IMR-90 (cell line): ENCODE data around the gene FRAS1. TPM values are rescaled to one million over a fixed set of nuclear protein-coding genes. Genes with fewer than 3 reads are reported as not detected.

Source experiments
- ATAC-seq: fragments of 200-7000 bp; cut with Tn5 transposase; 2 replicates; pipeline ENCODE4 v1.9.1; 2020; ENCODE audit warnings: low read depth, mild to moderate bottlenecking, moderate library complexity
- BruUV-seq: library from RNA; stranded (reverse); fragments of 400-500 nt; replicated peaks from 2 replicates; lab custom pipeline; 2021; lab: Mats Ljungman, UMichigan
- CTCF ChIA-PET: fragments of 300-600 bp; formaldehyde crosslinking; extraction: SDS; loops from one replicate; lab custom pipeline; 2021; ENCODE audit warnings: antibody characterized with exemption; lab: Yijun Ruan, JAX
- POLR2A ChIA-PET: fragments of 300-600 bp; sonication (Branson Sonifier 250); formaldehyde crosslinking; loops from one replicate; lab custom pipeline; 2022; ENCODE audit warnings: antibody characterized with exemption; ENCODE audit not compliant: unreplicated experiment; lab: Charles Lee
- DNase-seq: peaks from one replicate; pipeline ENCODE4 v3.0.0; 2013
- H2AFZ ChIP-seq: replicated peaks from 2 replicates; pipeline ENCODE3; 2013; ENCODE audit warnings: low read length, mild to moderate bottlenecking; ENCODE audit not compliant: poor library complexity
- H2AK5ac ChIP-seq: 2 replicates; pipeline ENCODE4 v1.6.1; 2013; ENCODE audit warnings: low read depth, low read length, inconsistent platforms
- H2AK9ac ChIP-seq: replicated peaks from 2 replicates; pipeline ENCODE3; 2013; ENCODE audit warnings: mild to moderate bottlenecking, low read depth, low read length, moderate library complexity; ENCODE audit not compliant: poor library complexity
- H2BK120ac ChIP-seq: 2 replicates; pipeline ENCODE4 v1.6.1; 2013; ENCODE audit warnings: low read depth, low read length, inconsistent platforms
- H2BK15ac ChIP-seq: 3 replicates; pipeline ENCODE4 v1.6.1; 2013; ENCODE audit warnings: low read depth, low read length, inconsistent platforms
- H2BK20ac ChIP-seq: 2 replicates; pipeline ENCODE4 v1.6.1; 2013; ENCODE audit warnings: low read depth, mild to moderate bottlenecking, inconsistent platforms, low read length, moderate library complexity
- H2BK5ac ChIP-seq: 2 replicates; pipeline ENCODE4 v1.6.1; 2013; ENCODE audit warnings: mild to moderate bottlenecking, low read depth, low read length, inconsistent platforms; ENCODE audit not compliant: poor library complexity, severe bottlenecking
- H3K14ac ChIP-seq: replicated peaks from 2 replicates; pipeline ENCODE4 v1.6.1; 2013; ENCODE audit warnings: low read depth, low read length, inconsistent platforms
- H3K18ac ChIP-seq: 2 replicates; pipeline ENCODE4 v1.6.1; 2013; ENCODE audit warnings: low read depth, low read length, control low read depth
- H3K23ac ChIP-seq: 2 replicates; pipeline ENCODE4 v1.6.1; 2013; ENCODE audit warnings: low read depth, low read length, inconsistent platforms
- H3K27ac ChIP-seq: 2 replicates; pipeline ENCODE4 v1.5.1; 2013; ENCODE audit warnings: mild to moderate bottlenecking, control low read depth, low read length; ENCODE audit not compliant: insufficient read depth
- H3K27me3 ChIP-seq: 2 replicates; pipeline ENCODE4 v1.6.1; 2013; ENCODE audit warnings: low read length; ENCODE audit not compliant: control insufficient read depth, insufficient read depth
- H3K36me3 ChIP-seq: 2 replicates; pipeline ENCODE4 v1.6.1; 2013; ENCODE audit warnings: low read length, mixed read lengths; ENCODE audit not compliant: control insufficient read depth, insufficient read depth
- H3K4ac ChIP-seq: 2 replicates; pipeline ENCODE4 v1.6.1; 2013; ENCODE audit warnings: low read depth, low read length, inconsistent platforms
- H3K4me1 ChIP-seq: 2 replicates; pipeline ENCODE4 v1.6.1; 2013; ENCODE audit warnings: low read length, mixed read lengths; ENCODE audit not compliant: control insufficient read depth, insufficient read depth
- H3K4me2 ChIP-seq: 2 replicates; pipeline ENCODE4 v1.6.1; 2013; ENCODE audit warnings: low read depth, mild to moderate bottlenecking, control low read depth, low read length, moderate library complexity
- H3K4me3 ChIP-seq: 2 replicates; pipeline ENCODE4 v1.5.1; 2013; ENCODE audit warnings: low read depth, mild to moderate bottlenecking, control low read depth, low read length, moderate library complexity; ENCODE audit not compliant: insufficient read depth
- H3K56ac ChIP-seq: 2 replicates; pipeline ENCODE4 v1.6.1; 2013; ENCODE audit warnings: low read length, inconsistent platforms; ENCODE audit not compliant: insufficient read depth; ENCODE audit errors: extremely low read depth
- H3K79me1 ChIP-seq, 2 experiments: 2 replicates each; pipeline ENCODE4 v1.6.1; 2013; ENCODE audit warnings: low read length in 2 of 2, inconsistent platforms in 1 of 2, low read depth in 1 of 2
- H3K9ac ChIP-seq: 2 replicates; pipeline ENCODE4 v1.6.1; 2013; ENCODE audit warnings: low read depth, low read length, control low read depth
- H3K9me1 ChIP-seq: 2 replicates; pipeline ENCODE4 v1.6.1; 2013; ENCODE audit warnings: low read length, inconsistent platforms; ENCODE audit not compliant: insufficient read depth
- H3K9me3 ChIP-seq: 2 replicates; pipeline ENCODE4 v1.6.1; 2013; ENCODE audit warnings: low read length; ENCODE audit not compliant: control insufficient read depth, insufficient read depth
- H4K20me1 ChIP-seq: 2 replicates; pipeline ENCODE4 v1.6.1; 2013; ENCODE audit warnings: low read length, inconsistent platforms; ENCODE audit not compliant: insufficient read depth
- H4K5ac ChIP-seq: 2 replicates; pipeline ENCODE4 v1.6.1; 2013; ENCODE audit warnings: mild to moderate bottlenecking, low read depth, low read length, control low read depth
- H4K8ac ChIP-seq, 2 experiments: 2 replicates each; pipeline ENCODE4 v1.6.1; 2013; ENCODE audit warnings: low read depth in 2 of 2, low read length in 2 of 2, control low read depth in 1 of 2, inconsistent platforms in 1 of 2
- H4K91ac ChIP-seq: 2 replicates; pipeline ENCODE4 v1.6.1; 2013; ENCODE audit warnings: low read depth, low read length, inconsistent platforms; ENCODE audit not compliant: insufficient read depth
- CHD1 ChIP-seq: IDR thresholded peaks from 2 replicates; pipeline ENCODE4 v1.6.1; 2012; ENCODE audit warnings: low read depth, low read length, improper control_type of control experiment
- CTCF ChIP-seq: conservative IDR thresholded peaks from 2 replicates; pipeline ENCODE4 v1.5.1; 2012; ENCODE audit warnings: mild to moderate bottlenecking, low read depth, low read length, improper control_type of control experiment
- FOS ChIP-seq: fragments of 150-350 bp; IDR thresholded peaks from 2 replicates; pipeline ENCODE4 v1.6.1; 2016; ENCODE audit warnings: low read depth, low read length
- MAFK ChIP-seq: IDR thresholded peaks from 2 replicates; pipeline ENCODE4 v1.6.1; 2012; ENCODE audit warnings: low read depth, low read length, improper control_type of control experiment
- MAZ ChIP-seq: IDR thresholded peaks from 2 replicates; pipeline ENCODE4 v1.6.1; 2012; ENCODE audit warnings: low read depth, mild to moderate bottlenecking, low read length, improper control_type of control experiment, moderate library complexity, borderline replicate concordance
- NFE2L2 ChIP-seq: fragments of 150-350 bp; IDR thresholded peaks from 2 replicates; pipeline ENCODE4 v1.6.1; 2016; ENCODE audit warnings: low read depth, mild to moderate bottlenecking, low read length
- SMC3 ChIP-seq: fragments of 150-350 bp; IDR thresholded peaks from 2 replicates; pipeline ENCODE4 v1.6.1; 2016; ENCODE audit warnings: low read depth, mild to moderate bottlenecking, antibody characterized with exemption, low read length, moderate library complexity
- USF2 ChIP-seq: fragments of 150-350 bp; IDR thresholded peaks from 2 replicates; pipeline ENCODE4 v1.6.1; 2017; ENCODE audit warnings: mild to moderate bottlenecking, antibody characterized with exemption, low read length, low read depth
- WGBS, 2 experiments: methylation state at CpG; one replicate each; pipeline versions ENCODE4 v1.1.5 to v1.1.7; 2013; ENCODE audit warnings: missing lambda C conversion rate in 2 of 2; ENCODE audit not compliant: insufficient read length in 1 of 2; ENCODE audit errors: extremely low coverage in 2 of 2; 5-methylcytosine and 5-hydroxymethylcytosine counted together
- dilution Hi-C: fragments of 300-500 bp; cut with HindIII; formaldehyde crosslinking; loops from one replicate; pipeline ENCODE4 v1.14.3; 2018; ENCODE audit warnings: low sequenced_read_pairs; ENCODE audit not compliant: unreplicated experiment
- in situ Hi-C: fragments of 300-500 bp; cut with MboI; formaldehyde crosslinking; loops from 3 replicates; pipeline ENCODE4 v1.14.3; 2019; ENCODE audit warnings: low sequenced_read_pairs, inconsistent platforms, mixed read lengths
- intact Hi-C: fragments of 100-400 bp; cut with micrococcal nuclease; formaldehyde crosslinking; loops from 2 replicates; pipeline ENCODE4 v1.10.0; 2022
- polyA plus RNA-seq, 3 experiments: library from polyadenylated mRNA; depleted of rRNA; stranded (reverse); fragments of >200 nt; gene quantifications; 2 replicates each; pipeline ENCODE4 v1.2.3, GENCODE V29; 2012; ENCODE audit warnings: low replicate concordance in 1 of 3
- total RNA-seq: library from RNA; depleted of rRNA; stranded (reverse); fragments of >200 nt; gene quantifications from 2 replicates; pipeline ENCODE4 v1.2.3, GENCODE V29; 2012

FRAS1 gene
- total and polyA plus RNA-seq, 2 of the 4 experiments (the other 2 are of a cell fraction): under 0.01 to 0.03 TPM

GRCh38 chr4:78075986-78076385, 18.9 kb downstream of the FRAS1 start:
- no peaks in the 10 kb centered on the region for H3K36me3 ChIP-seq
- intact Hi-C loops: no loop called here
- H3K23ac ChIP-seq: no peak overlapping the region
- no peaks in the 10 kb centered on the region for H3K9me1 ChIP-seq
- H2BK5ac ChIP-seq: no peak overlapping the region
- H3K14ac ChIP-seq: no peak overlapping the region
- H3K4ac ChIP-seq: no peak overlapping the region
- no peaks in the 10 kb centered on the region for H3K79me1 ChIP-seq
- no peak overlapping the region for H2BK120ac ChIP-seq
- H3K9ac ChIP-seq: no peak overlapping the region
- H3K4me2 ChIP-seq: no peak overlapping the region
- no peak overlapping the region for H4K5ac ChIP-seq
- no peak overlapping the region for H3K18ac ChIP-seq
- TF ChIP-seq USF2 (no peak), CHD1 (no peak), MAZ (no peak), CTCF (no peak), FOS (no peak), MAFK (no peak), SMC3 (no peak), NFE2L2 (no peak)
- in situ Hi-C loops: no loop called here
- dilution Hi-C loops: no loop called here
- H3K4me1 ChIP-seq: no peaks in the 10 kb centered on the region
- no peak overlapping the region for H3K4me3 ChIP-seq
- no peak for DNase-seq
- no peak overlapping the region for H2AFZ ChIP-seq
- no peaks in the 10 kb centered on the region for H4K20me1 ChIP-seq
- CTCF ChIA-PET: no interaction called here
- H2BK20ac ChIP-seq: no peak overlapping the region
- WGBS, 2 experiments: no CpG with 5 or more reads among the region's 1 CpG
- H3K27ac ChIP-seq: no peak overlapping the region
- H3K9me3 ChIP-seq: no peaks in the 10 kb centered on the region
- ATAC-seq: no peak
- POLR2A ChIA-PET: no interaction called here
- H3K56ac ChIP-seq: no peak overlapping the region
- H2AK9ac ChIP-seq: no peak overlapping the region
- peaks cover 1% of the 10 kb centered on the region; the same call in 1 of the 2 replicates for H3K27me3 ChIP-seq
- no peak overlapping the region for H2BK15ac ChIP-seq
- H4K8ac ChIP-seq: no peak overlapping the region
- no peak overlapping the region for H2AK5ac ChIP-seq
- no peak overlapping the region for H4K91ac ChIP-seq
- BruUV-seq: no TSS peak
